HepG2 (cell line): Measurements from ENCODE around the gene OR2AT4. TPM values are rescaled to one million over a fixed set of nuclear protein-coding genes. Genes with fewer than 3 reads are reported as not detected.

Source experiments
- ARNTL ChIP-seq: sonication (generic); formaldehyde crosslinking; IDR thresholded peaks from 2 replicates; pipeline ENCODE4 v1.4.0; 2020; ENCODE audit warnings: mild to moderate bottlenecking, missing genetic modification reagents
- ASH2L ChIP-seq: fragments of 300-600, 200-600 bp; sonication (generic); IDR thresholded peaks from 2 replicates; pipeline ENCODE4 v1.7.0; 2017; ENCODE audit warnings: low read depth, mild to moderate bottlenecking, moderate library complexity, mixed read lengths, low read length; ENCODE audit not compliant: insufficient read length
- ELK4 ChIP-seq: sonication (generic); formaldehyde crosslinking; IDR thresholded peaks from 2 replicates; pipeline ENCODE4 v1.9.0; 2021; ENCODE audit warnings: missing genetic modification reagents, borderline replicate concordance
- GZF1 ChIP-seq: sonication (generic); formaldehyde crosslinking; IDR thresholded peaks from 2 replicates; pipeline ENCODE4 v1.5.1; 2020; ENCODE audit warnings: mild to moderate bottlenecking, missing genetic modification reagents
- MAFF ChIP-seq: IDR thresholded peaks from 2 replicates; pipeline ENCODE4 v1.6.1; 2011; ENCODE audit warnings: low read depth, low read length, improper control_type of control experiment
- MAFG ChIP-seq: sonication (generic); formaldehyde crosslinking; IDR thresholded peaks from 2 replicates; pipeline ENCODE4 v1.5.1; 2020; ENCODE audit warnings: mild to moderate bottlenecking, missing genetic modification reagents
- MLXIP ChIP-seq: sonication (generic); formaldehyde crosslinking; IDR thresholded peaks from 2 replicates; pipeline ENCODE4 v1.9.0; 2021; ENCODE audit warnings: missing genetic modification reagents, borderline replicate concordance
- MXD3 ChIP-seq: IDR thresholded peaks from 2 replicates; pipeline ENCODE4 v1.6.1; 2016; ENCODE audit warnings: mild to moderate bottlenecking, missing biosample characterization, missing genetic modification reagents
- NFE2L2 ChIP-seq: fragments of 150-350 bp; IDR thresholded peaks from 2 replicates; pipeline ENCODE4 v1.6.1; 2014; ENCODE audit warnings: low read length
- SIN3B ChIP-seq: fragments of 150-350 bp; IDR thresholded peaks from 2 replicates; pipeline ENCODE4 v1.6.1; 2014; ENCODE audit warnings: low read length
- SNAPC2 ChIP-seq: sonication (generic); formaldehyde crosslinking; IDR thresholded peaks from 2 replicates; pipeline ENCODE4 v1.8.1; 2022; ENCODE audit warnings: mild to moderate bottlenecking, missing genetic modification reagents
- SNAPC5 ChIP-seq: sonication (generic); formaldehyde crosslinking; IDR thresholded peaks from 2 replicates; pipeline ENCODE4 v1.8.1; 2023; ENCODE audit warnings: mild to moderate bottlenecking, missing genetic modification reagents, borderline replicate concordance
- TCF7L2 ChIP-seq: IDR thresholded peaks from 2 replicates; pipeline ENCODE4 v1.6.1; 2011; ENCODE audit warnings: mild to moderate bottlenecking, low read depth, low read length, moderate library complexity
- U2AF2 ChIP-seq: fragments of 200-400 bp; formaldehyde crosslinking; IDR thresholded peaks from 2 replicates; pipeline ENCODE4 v1.6.1; 2017; ENCODE audit warnings: low read depth, mild to moderate bottlenecking, low read length
- ZFP1 ChIP-seq: IDR thresholded peaks from 2 replicates; pipeline ENCODE4 v1.6.1; 2016
- ZNF530 ChIP-seq: sonication (generic); formaldehyde crosslinking; IDR thresholded peaks from 2 replicates; pipeline ENCODE4 v1.5.0; 2020; ENCODE audit warnings: low read depth, mild to moderate bottlenecking, missing genetic modification reagents
- ZNF614 ChIP-seq: IDR thresholded peaks from 2 replicates; pipeline ENCODE4 v1.6.1; 2018; ENCODE audit warnings: missing biosample characterization, missing genetic modification reagents, inconsistent platforms, borderline replicate concordance
- ZNF639 ChIP-seq: conservative IDR thresholded peaks from 2 replicates; pipeline ENCODE4 v1.6.1; 2018; ENCODE audit warnings: missing genetic modification reagents
- ZNF660 ChIP-seq: sonication (generic); formaldehyde crosslinking; IDR thresholded peaks from 2 replicates; pipeline ENCODE4 v1.5.1; 2020; ENCODE audit warnings: mild to moderate bottlenecking, low read depth, missing genetic modification reagents, borderline replicate concordance
- ZNF7 ChIP-seq: IDR thresholded peaks from 2 replicates; pipeline ENCODE4 v1.6.1; 2016; ENCODE audit warnings: missing biosample characterization, missing genetic modification reagents
- ZNF749 ChIP-seq: sonication (generic); formaldehyde crosslinking; IDR thresholded peaks from 2 replicates; pipeline ENCODE4 v1.8.0; 2022; ENCODE audit warnings: mild to moderate bottlenecking, missing genetic modification reagents, moderate library complexity, borderline replicate concordance
- ZNF792 ChIP-seq: IDR thresholded peaks from 2 replicates; pipeline ENCODE4 v1.6.1; 2016
- ZNF839 ChIP-seq: sonication (generic); formaldehyde crosslinking; IDR thresholded peaks from 2 replicates; pipeline ENCODE4 v1.4.0; 2020; ENCODE audit warnings: missing genetic modification reagents, mild to moderate bottlenecking, borderline replicate concordance
- ZSCAN12 ChIP-seq: sonication (generic); formaldehyde crosslinking; IDR thresholded peaks from 2 replicates; pipeline ENCODE4 v1.9.0; 2021; ENCODE audit warnings: mild to moderate bottlenecking, missing genetic modification reagents
- polyA plus RNA-seq, 8 experiments: library from polyadenylated mRNA; depleted of rRNA in 3 of 8; stranded (reverse) in 7 of 8; unstranded in 1 of 8; fragments of >200 nt; fragmentation: Illumina TruSeq in 4 of 8; extraction: Trizol in 4 of 8; gene quantifications; 2 replicates each; pipeline versions ENCODE4 v1.2.1 to v1.2.3, GENCODE V29; 2011 to 2016; ENCODE audit warnings: low read depth in 4 of 8, missing spikeins in 1 of 8, mixed read lengths in 1 of 8; ENCODE audit not compliant: insufficient read depth in 1 of 8
- total RNA-seq, 5 experiments: library from RNA; depleted of rRNA; stranded (reverse); fragments of >200 nt; fragmentation: Illumina TruSeq; extraction: Trizol; gene quantifications; 2 replicates each; pipeline ENCODE4 v1.2.3, GENCODE V29; 2016; ENCODE audit warnings: low read depth in 1 of 5

Gene OR2AT4
- total and polyA plus RNA-seq, 2 of the 13 experiments (the other 11 are each of a cell fraction or from before 2014, with no cell fraction given) = not detected

GRCh38 chr11:75031771-75032549 lies 64.7 kb downstream of the OR2AT4 start (continued):
- no peak for TF ChIP-seq MLXIP (CRISPR knock-in tag)
- no peak for TF ChIP-seq ZNF7
- no peak for TF ChIP-seq ELK4 (CRISPR knock-in tag)
- TF ChIP-seq MAFF = no peak
- no peak for TF ChIP-seq U2AF2
- peak; percentile 18 for TF ChIP-seq ASH2L
- TF ChIP-seq MXD3 (CRISPR knock-in tag) = no peak
- no peak for TF ChIP-seq ARNTL (CRISPR knock-in tag)
- TF ChIP-seq GZF1 (CRISPR knock-in tag) = 0 out of 2 replicates have a peak, but pooled peaks have one; percentile 27
- no peak for TF ChIP-seq MAFG
- TF ChIP-seq ZNF614 (CRISPR knock-in tag) = no peak
- TF ChIP-seq NFE2L2 = no peak
- no peak for TF ChIP-seq TCF7L2
- TF ChIP-seq SNAPC2 = no peak
- TF ChIP-seq ZSCAN12 (CRISPR knock-in tag) = no peak
- no peak for TF ChIP-seq ZNF660 (CRISPR knock-in tag)
- TF ChIP-seq SNAPC5 (CRISPR knock-in tag) = no peak
- TF ChIP-seq ZNF530 = no peak
- TF ChIP-seq ZFP1 = no peak
- no peak for TF ChIP-seq ZNF792 (CRISPR knock-in tag)
- no peak for TF ChIP-seq ZNF749 (CRISPR knock-in tag)
- TF ChIP-seq ZNF839 = no peak
- TF ChIP-seq ZNF639 = no peak
- TF ChIP-seq SIN3B = no peak
